ENCODE data around the gene PILRB.

GRCh38 chr7:100373261-100373831 is 15.4 kb downstream of the PILRB start, which contains the start of gene PILRA:
- TF ChIP-seq MAFK (conservative IDR thresholded peaks at IDR 0.05 in 1 of 2, IDR thresholded peaks at IDR 0.05 in 1 of 2; ENCODE audit: low read length in 2 of 2) (no peak), AHR (CRISPR knock-in tag; IDR thresholded peaks at IDR 0.05) (no peak), GABPA (IDR thresholded peaks at IDR 0.05; ENCODE audit: low read depth, low read length) (no peak), GABPA (CRISPR knock-in tag; IDR thresholded peaks at IDR 0.05; ENCODE audit: low read depth) (no peak), ZNF10 (CRISPR knock-in tag; IDR thresholded peaks at IDR 0.05; ENCODE audit: borderline replicate concordance, low read depth) (no peak)
